Naive thymus-derived CD4-positive, alpha-beta T cell (primary cell): Measurements from ENCODE around the gene TTC21A. TPM values are rescaled to one million over a fixed set of nuclear protein-coding genes. Genes with fewer than 3 reads are reported as not detected.
A peak's percentile ranks its signal among the peaks of the same experiment; 100 is the strongest.

Experiments used
- ATAC-seq: fragments of 150-1000 bp; cut with Tn5 transposase; 2 replicates; pipeline ENCODE4 v1.10.0; 2021; ENCODE audit warnings: mild to moderate bottlenecking, moderate library complexity
- CTCF ChIA-PET: fragments of 350-600 bp; sonication (Branson Sonifier 250); formaldehyde crosslinking; loops from one replicate; lab custom pipeline; 2021; ENCODE audit warnings: antibody characterized with exemption; lab: Charles Lee
- POLR2A ChIA-PET: fragments of 350-600 bp; sonication (Branson Sonifier 250); formaldehyde crosslinking; loops from one replicate; lab custom pipeline; 2021; ENCODE audit warnings: antibody characterized with exemption, inconsistent platforms; lab: Charles Lee
- DNase-seq, 9 donors: peaks; one replicate each; pipeline versions ENCODE4 v3.0.0 to v3.0.0-alpha.2; 2020 to 2022; ENCODE audit warnings: mixed read lengths in 1 of 9
- H3K27ac ChIP-seq: one replicate; pipeline ENCODE4 v1.7.0; 2013; ENCODE audit warnings: mild to moderate bottlenecking, low read depth, low read length, moderate library complexity
- H3K27me3 ChIP-seq, 2 donors: one replicate each; pipeline ENCODE4 v1.7.0; 2013; ENCODE audit warnings: low read length in 2 of 2, mild to moderate bottlenecking in 2 of 2, moderate library complexity in 2 of 2; ENCODE audit not compliant: control insufficient read depth in 2 of 2, insufficient read depth in 2 of 2
- H3K36me3 ChIP-seq, 3 experiments: 1 replicate in 2 of 3; 2 replicates in 1 of 3; pipeline ENCODE4 v1.7.0; 2013; ENCODE audit warnings: low read length in 3 of 3, mild to moderate bottlenecking in 3 of 3, moderate library complexity in 1 of 3; ENCODE audit not compliant: insufficient read depth in 3 of 3, control insufficient read depth in 2 of 3
- H3K4me1 ChIP-seq, 2 donors: one replicate each; pipeline ENCODE4 v1.7.0; 2013; ENCODE audit warnings: low read length in 2 of 2, mild to moderate bottlenecking in 2 of 2, moderate library complexity in 1 of 2; ENCODE audit not compliant: control insufficient read depth in 2 of 2, insufficient read depth in 2 of 2
- H3K4me3 ChIP-seq: 2 replicates; pipeline ENCODE4 v1.7.0; 2013; ENCODE audit warnings: mild to moderate bottlenecking, low read length
- H3K9me3 ChIP-seq, 3 experiments: 1 replicate in 2 of 3; 2 replicates in 1 of 3; pipeline ENCODE4 v1.7.0; 2013; ENCODE audit warnings: low read length in 3 of 3; ENCODE audit not compliant: control insufficient read depth in 2 of 3
- H3K27ac Mint-ChIP-seq, 9 donors: one replicate each; pipeline ENCODE4 v1.8.0; 2020 to 2022; ENCODE audit warnings: mixed read lengths in 9 of 9, mild to moderate bottlenecking in 8 of 9, moderate library complexity in 5 of 9, inconsistent platforms in 2 of 9
- H3K27me3 Mint-ChIP-seq, 5 donors: one replicate each; pipeline ENCODE4 v1.8.0; 2021 to 2022; ENCODE audit warnings: mixed read lengths in 5 of 5, mild to moderate bottlenecking in 1 of 5
- H3K36me3 Mint-ChIP-seq, 5 donors: one replicate each; pipeline ENCODE4 v1.8.0; 2020 to 2022; ENCODE audit warnings: mixed read lengths in 5 of 5, mild to moderate bottlenecking in 3 of 5, inconsistent platforms in 1 of 5
- H3K4me1 Mint-ChIP-seq, 7 donors: one replicate each; pipeline ENCODE4 v1.8.0; 2020 to 2022; ENCODE audit warnings: mixed read lengths in 7 of 7, mild to moderate bottlenecking in 3 of 7, inconsistent platforms in 1 of 7
- H3K4me3 Mint-ChIP-seq, 10 donors: one replicate each; pipeline ENCODE4 v1.8.0; 2020 to 2022; ENCODE audit warnings: mild to moderate bottlenecking in 10 of 10, mixed read lengths in 10 of 10, moderate library complexity in 6 of 10, inconsistent platforms in 2 of 10
- H3K9me3 Mint-ChIP-seq, 11 donors: one replicate each; pipeline ENCODE4 v1.8.0; 2020 to 2022; ENCODE audit warnings: mixed read lengths in 11 of 11, mild to moderate bottlenecking in 4 of 11, inconsistent platforms in 1 of 11, moderate library complexity in 1 of 11
- intact Hi-C, 2 donors: fragments of 100-400 bp; cut with micrococcal nuclease; formaldehyde crosslinking; loops; one replicate each; pipeline ENCODE4 v1.15.1; 2023
- polyA plus RNA-seq, 2 donors: library from polyadenylated mRNA; unstranded; fragments of 300-500 nt; fragmentation: Illumina TruSeq; gene quantifications; one replicate each; pipeline ENCODE4 v1.2.3, GENCODE V29; 2021
- total RNA-seq, 6 experiments: library from RNA in 5 of 6; stranded (reverse) in 5 of 6; gene quantifications; 1 replicate in 5 of 6; 2 replicates in 1 of 6; pipeline ENCODE4 v1.2.3 and lab custom pipeline; 2021 to 2026

Gene TTC21A
- total and polyA plus RNA-seq, 7 experiments from 2014 or later = 0.37 to 9.7 (median 4.8) TPM

DNA sequence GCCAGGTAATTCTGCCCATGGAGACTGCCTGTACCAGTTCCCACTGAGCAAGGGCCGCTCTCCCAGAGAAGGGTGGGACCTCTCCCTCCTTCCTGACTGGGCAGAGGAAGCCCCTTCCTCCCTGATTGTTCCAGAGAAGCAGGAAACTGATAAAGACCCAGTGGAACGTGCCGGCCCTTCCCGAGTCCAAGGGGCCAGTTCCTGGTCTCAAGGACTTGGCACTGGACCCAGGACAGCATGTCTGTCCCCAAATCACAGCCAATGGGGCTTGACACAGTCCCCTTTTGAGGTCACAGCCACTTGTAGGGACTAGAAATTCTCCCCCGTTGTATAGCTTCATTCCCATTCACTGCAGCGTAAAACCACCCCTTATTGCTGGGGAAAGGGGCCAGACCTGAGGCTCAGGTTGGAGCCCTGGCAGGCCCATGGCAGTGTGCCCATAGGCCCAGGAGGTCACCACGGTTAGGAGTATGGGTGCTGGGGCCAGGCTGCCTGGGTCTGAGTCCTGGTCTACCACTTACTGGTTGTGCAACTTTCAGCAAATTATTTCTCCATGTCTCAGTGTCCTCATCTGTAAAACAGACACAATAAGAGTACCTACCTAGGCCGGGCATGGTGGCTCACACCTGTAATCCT is 27.8 kb downstream of the TTC21A start:
- H3K9me3 ChIP-seq = no peaks in the 10 kb centered on the region
- ATAC-seq (no peak), DNase-seq (no peak)
- Mint-ChIP-seq H3K27me3 (no peaks in the 10 kb centered on the region), H3K4me1 (peaks cover 0 to 23% (median 3%) of the 10 kb centered on the region in 7 donors), H3K36me3 (peaks cover 0 to 8% (median 3%) of the 10 kb centered on the region in 5 donors), H3K9me3 (no peaks in the 10 kb centered on the region), H3K27ac (no peak overlapping the region), H3K4me3 (no peak overlapping the region)
- no peak overlapping the region for H3K27ac ChIP-seq
- POLR2A ChIA-PET = no interaction called here
- no peaks in the 10 kb centered on the region for H3K36me3 ChIP-seq
- H3K4me3 ChIP-seq = no peak overlapping the region
- H3K27me3 ChIP-seq = no peaks in the 10 kb centered on the region
- CTCF ChIA-PET = interaction anchor here (1.0 to 1.7 kb wide), 2 partner anchors 29 to 42 kb away, joined by 3 to 4 read pairs; no protein-coding TSS in a partner anchor
- intact Hi-C loops = no loop called here
- no peaks in the 10 kb centered on the region for H3K4me1 ChIP-seq

DNA sequence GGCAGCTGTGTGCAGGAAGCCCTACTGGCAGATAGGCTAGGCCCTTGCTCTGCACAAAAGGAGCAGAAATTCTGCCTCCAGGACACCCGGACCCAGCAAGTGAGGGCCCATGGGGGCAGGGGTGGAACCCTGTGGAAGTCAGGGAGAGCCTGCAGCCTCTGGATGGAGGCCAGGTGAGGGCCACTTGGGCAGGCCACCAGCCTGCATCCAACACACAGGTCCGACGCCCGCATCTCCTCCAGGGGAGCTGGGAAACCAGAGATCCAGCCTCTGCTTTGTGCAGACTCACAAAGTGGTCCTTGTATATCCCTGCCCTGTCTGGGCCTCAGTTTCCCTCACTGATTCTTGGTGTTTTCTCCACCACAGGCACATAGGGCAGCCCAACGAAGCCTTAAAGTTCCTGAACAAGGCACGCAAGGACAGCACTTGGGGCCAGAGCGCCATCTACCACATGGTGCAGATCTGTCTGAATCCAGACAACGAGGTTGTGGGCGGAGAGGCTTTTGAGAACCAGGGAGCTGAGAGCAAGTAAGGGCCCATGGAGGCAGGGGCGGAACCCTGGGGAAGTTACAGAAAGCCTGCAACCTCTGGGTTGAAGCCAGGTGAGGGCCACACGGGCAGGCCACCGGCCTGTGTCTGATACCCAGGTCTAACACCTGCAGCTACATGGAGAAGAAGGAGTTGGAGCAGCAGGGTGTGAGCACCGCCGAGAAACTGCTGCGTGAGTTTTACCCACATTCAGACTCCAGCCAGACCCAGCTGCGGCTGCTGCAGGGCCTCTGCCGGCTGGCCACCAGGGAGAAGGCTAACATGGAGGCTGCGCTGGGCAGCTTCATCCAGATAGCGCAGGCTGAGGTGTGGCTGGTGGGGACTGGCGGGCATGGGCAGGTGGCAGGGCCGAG is 29.3 kb downstream of the TTC21A start:
- POLR2A ChIA-PET = interaction anchor here (1.4 kb wide), 1 partner anchor 20 kb away, joined by 3 read pairs; no protein-coding TSS in a partner anchor
- Histone ChIP-seq H3K27me3 (no peaks in the 10 kb centered on the region), H3K36me3 (peaks cover 0 to 5% (median 0%) of the 10 kb centered on the region in 3 experiments), H3K27ac (no peak overlapping the region), H3K4me1 (no peaks in the 10 kb centered on the region), H3K9me3 (no peaks in the 10 kb centered on the region), H3K4me3 (no peak overlapping the region)
- intact Hi-C loops = no loop called here
- H3K9me3 Mint-ChIP-seq = no peaks in the 10 kb centered on the region
- H3K4me3 Mint-ChIP-seq = no peak overlapping the region
- DNase-seq (no peak), ATAC-seq (no peak)
- peaks cover 5 to 25% (median 9%) of the 10 kb centered on the region in 7 donors for H3K4me1 Mint-ChIP-seq
- peak overlapping the region in 2 of 9 donors; percentile 59 to 65 for H3K27ac Mint-ChIP-seq
- H3K36me3 Mint-ChIP-seq = peaks cover 0 to 12% (median 4%) of the 10 kb centered on the region in 5 donors
- H3K27me3 Mint-ChIP-seq = no peaks in the 10 kb centered on the region
- CTCF ChIA-PET = interaction anchor here (0.5 kb wide), 1 partner anchor 41 kb away, joined by 3 read pairs; no protein-coding TSS in a partner anchor

- peaks cover 0 to 12% (median 4%) of the 10 kb centered on the region in 5 donors for H3K36me3 Mint-ChIP-seq
- H3K27me3 Mint-ChIP-seq = no peaks in the 10 kb centered on the region
- H3K4me3 ChIP-seq = no peak overlapping the region
- H3K27ac Mint-ChIP-seq = peak overlapping the region in 3 of 9 donors; percentile 27 to 71 (median 53)
- DNase-seq (no peak), ATAC-seq (peak; percentile 0)
- H3K4me3 Mint-ChIP-seq = peak overlapping the region in 1 of 10 donors; percentile 51
- H3K27me3 ChIP-seq = no peaks in the 10 kb centered on the region
- ChIA-PET POLR2A (interaction anchor here (1.4 kb wide), 1 partner anchor 21 kb away, joined by 3 read pairs; no protein-coding TSS in a partner anchor), CTCF (no interaction called here)
- no peaks in the 10 kb centered on the region for H3K4me1 ChIP-seq
- intact Hi-C loops = no loop called here
- peaks cover 6 to 22% (median 12%) of the 10 kb centered on the region in 7 donors for H3K4me1 Mint-ChIP-seq
- peaks cover 0 to 12% (median 0%) of the 10 kb centered on the region in 3 experiments for H3K36me3 ChIP-seq
- no peaks in the 10 kb centered on the region for H3K9me3 ChIP-seq
- no peak overlapping the region for H3K27ac ChIP-seq
- H3K9me3 Mint-ChIP-seq = no peaks in the 10 kb centered on the region
These were observed 30.0 kb downstream of the TTC21A start for GRCh38 chr3:39137435-39137936.

- H3K9me3 ChIP-seq = no peaks in the 10 kb centered on the region
- Mint-ChIP-seq H3K27me3 (no peaks in the 10 kb centered on the region), H3K36me3 (peaks cover 0 to 16% (median 5%) of the 10 kb centered on the region in 5 donors), H3K27ac (peak overlapping the region in 4 of 9 donors; percentile 1 to 71 (median 48)), H3K9me3 (no peaks in the 10 kb centered on the region), H3K4me1 (peaks cover 11 to 23% (median 16%) of the 10 kb centered on the region in 7 donors), H3K4me3 (no peak overlapping the region)
- DNase-seq (no peak), ATAC-seq (peak; percentile 6)
- intact Hi-C loops = no loop called here
- POLR2A ChIA-PET = interaction anchor here (1.4 kb wide), 1 partner anchor 21 kb away, joined by 3 read pairs; no protein-coding TSS in a partner anchor
- peaks cover 0 to 19% (median 7%) of the 10 kb centered on the region in 3 experiments for H3K36me3 ChIP-seq
- H3K27ac ChIP-seq = no peak overlapping the region
- H3K4me3 ChIP-seq = no peak overlapping the region
- no peaks in the 10 kb centered on the region for H3K27me3 ChIP-seq
- no peaks in the 10 kb centered on the region for H3K4me1 ChIP-seq
- CTCF ChIA-PET = no interaction called here
These were observed 30.7 kb downstream of the TTC21A start for GRCh38 chr3:39137991-39138803.

DNA sequence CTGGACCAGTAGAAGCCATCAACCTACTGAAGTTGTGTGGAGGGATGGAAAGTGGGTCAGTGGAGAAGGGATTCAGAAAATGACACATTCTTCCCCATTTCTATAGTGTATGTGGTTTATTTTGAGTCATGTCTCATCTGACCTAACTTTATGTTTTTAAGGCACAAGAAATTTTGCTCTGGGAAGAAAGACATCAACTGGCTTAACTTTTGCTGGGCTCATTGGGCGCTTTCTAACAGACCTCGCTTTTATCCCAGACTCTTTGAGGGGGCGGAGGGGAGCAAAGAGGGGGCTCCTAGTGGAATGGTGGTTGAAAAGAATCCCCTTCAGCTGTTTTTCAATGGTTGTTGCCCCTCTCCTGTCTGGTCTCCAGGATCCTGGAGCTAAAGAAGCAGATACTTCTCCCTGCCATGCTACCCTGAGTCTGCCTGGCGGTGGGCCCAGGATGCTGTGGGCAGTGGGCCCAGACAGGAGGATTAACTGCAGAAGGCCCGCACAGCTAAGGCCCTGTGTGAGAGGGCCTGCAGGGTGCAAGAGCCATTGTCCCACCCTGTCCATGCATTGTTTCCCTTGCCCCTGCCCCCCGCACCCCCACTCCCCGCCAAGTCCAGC is 31.4 kb downstream of the TTC21A start:
- Histone ChIP-seq H3K9me3 (no peaks in the 10 kb centered on the region), H3K4me3 (no peak overlapping the region), H3K4me1 (no peaks in the 10 kb centered on the region), H3K27ac (no peak overlapping the region), H3K36me3 (peaks cover 4 to 26% (median 7%) of the 10 kb centered on the region in 3 experiments), H3K27me3 (no peaks in the 10 kb centered on the region)
- Mint-ChIP-seq H3K4me1 (peaks cover 11 to 22% (median 16%) of the 10 kb centered on the region in 7 donors), H3K27me3 (no peaks in the 10 kb centered on the region), H3K27ac (peak overlapping the region in 5 of 9 donors; percentile 1 to 71 (median 47)), H3K36me3 (peaks cover 0 to 19% (median 10%) of the 10 kb centered on the region in 5 donors), H3K4me3 (no peak overlapping the region), H3K9me3 (no peaks in the 10 kb centered on the region)
- intact Hi-C loops = no loop called here
- DNase-seq = no peak
- ChIA-PET CTCF (no interaction called here), POLR2A (no interaction called here)
- peak; percentile 7 for ATAC-seq
